ENCODE measurements around the gene MORN1. TPM values are rescaled to one million over a fixed set of nuclear protein-coding genes. Genes with fewer than 3 reads are reported as not detected.
"Not testable (repeated sequence)": the region's sequence is repeated elsewhere in the genome, so short reads cannot be mapped to it uniquely, and the experiment has no call there.

Gene MORN1
- total RNA-seq, 1 experiment from 2014 or later: 23.2 TPM

- Mint-ChIP-seq H3K4me1 (ENCODE audit: low read depth, unreplicated experiment) (peaks cover 7% of the 10 kb centered on the region), H3K36me3 (ENCODE audit: insufficient read depth, unreplicated experiment) (no peaks in the 10 kb centered on the region), H3K27ac (ENCODE audit: unreplicated experiment) (no peak overlapping the region), H3K4me3 (ENCODE audit: low read depth, unreplicated experiment) (no peak overlapping the region), H3K9me3 (ENCODE audit: low read depth, unreplicated experiment) (no peaks in the 10 kb centered on the region), H3K27me3 (ENCODE audit: unreplicated experiment) (no peaks in the 10 kb centered on the region)
- CTCF ChIA-PET: no interaction called here
- no peak for TF ChIP-seq CTCF (IDR thresholded peaks at IDR 0.05; ENCODE audit: unreplicated experiment)
- no TSS peak for BruUV-seq (replicated peaks)
- no peak for DNase-seq
- intact Hi-C loops (cut with micrococcal nuclease; ENCODE audit: unreplicated experiment): no loop called here
Observed at GRCh38 chr1:2297246-2298011, 93.9 kb downstream of the MORN1 start.

DNA sequence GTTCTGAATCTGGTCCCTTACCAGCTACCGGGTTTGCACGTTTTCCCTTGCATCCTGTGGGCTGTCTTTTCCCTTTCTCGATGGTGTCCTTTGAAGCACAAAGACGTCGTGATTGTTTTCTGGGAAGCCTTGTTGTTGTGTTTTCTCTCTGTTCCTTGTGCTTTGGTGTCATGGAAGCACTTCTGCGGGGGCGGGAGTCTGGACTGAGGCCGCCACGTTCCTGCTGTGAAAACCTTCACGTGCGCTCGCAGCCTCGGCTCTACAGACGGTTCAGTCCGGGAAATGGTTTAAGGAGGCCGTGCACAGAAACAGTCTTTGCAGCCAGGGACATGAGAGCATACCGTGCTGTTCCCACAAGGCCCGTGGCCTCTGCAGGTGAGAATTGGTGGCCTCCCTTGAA lies 94.7 kb downstream of the MORN1 start:
- DNase-seq: no peak
- no peak for TF ChIP-seq CTCF (IDR thresholded peaks at IDR 0.05; ENCODE audit: unreplicated experiment)
- intact Hi-C loops (cut with micrococcal nuclease; ENCODE audit: unreplicated experiment): no loop called here
- Mint-ChIP-seq H3K27me3 (ENCODE audit: unreplicated experiment) (no peaks in the 10 kb centered on the region), H3K4me3 (ENCODE audit: low read depth, unreplicated experiment) (no peak overlapping the region), H3K36me3 (ENCODE audit: insufficient read depth, unreplicated experiment) (no peaks in the 10 kb centered on the region), H3K27ac (ENCODE audit: unreplicated experiment) (no peak overlapping the region), H3K9me3 (ENCODE audit: low read depth, unreplicated experiment) (no peaks in the 10 kb centered on the region), H3K4me1 (ENCODE audit: low read depth, unreplicated experiment) (peaks cover 7% of the 10 kb centered on the region)
- no TSS peak for BruUV-seq (replicated peaks)
- CTCF ChIA-PET: interaction anchor here (0.5 kb wide), 1 partner anchor 43 kb away, joined by 3 read pairs; no protein-coding TSS in a partner anchor

DNA sequence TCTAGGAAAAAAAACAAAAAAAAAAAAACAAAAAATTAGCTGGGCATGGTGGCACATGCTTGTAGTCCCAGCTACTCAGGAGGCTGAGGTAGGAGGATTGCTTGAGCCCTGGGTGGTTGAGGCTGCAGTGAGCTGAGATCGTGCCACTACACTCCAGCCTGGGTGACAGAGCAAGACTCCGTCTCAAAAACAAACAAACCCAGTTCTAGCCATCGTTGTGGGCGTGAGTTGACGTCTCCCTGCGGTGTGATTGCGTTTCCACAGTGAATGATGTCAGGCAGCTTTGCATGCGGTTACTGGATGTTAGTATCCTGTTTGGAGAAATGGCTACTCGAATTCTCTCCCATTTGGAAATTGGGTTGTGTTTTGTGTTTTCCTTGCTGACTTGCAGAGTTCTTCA lies 95.1 kb downstream of the MORN1 start:
- BruUV-seq (replicated peaks); H3K36me3 Mint-ChIP-seq (ENCODE audit: insufficient read depth, unreplicated experiment); H3K27me3 Mint-ChIP-seq (ENCODE audit: unreplicated experiment); H3K9me3 Mint-ChIP-seq (ENCODE audit: low read depth, unreplicated experiment); DNase-seq; H3K4me3 Mint-ChIP-seq (ENCODE audit: low read depth, unreplicated experiment); H3K4me1 Mint-ChIP-seq (ENCODE audit: low read depth, unreplicated experiment); intact Hi-C loops (cut with micrococcal nuclease; ENCODE audit: unreplicated experiment); H3K27ac Mint-ChIP-seq (ENCODE audit: unreplicated experiment): not testable (repeated sequence)
- CTCF ChIA-PET: interaction anchor here (0.5 kb wide), 1 partner anchor 44 kb away, joined by 3 read pairs; no protein-coding TSS in a partner anchor

DNA sequence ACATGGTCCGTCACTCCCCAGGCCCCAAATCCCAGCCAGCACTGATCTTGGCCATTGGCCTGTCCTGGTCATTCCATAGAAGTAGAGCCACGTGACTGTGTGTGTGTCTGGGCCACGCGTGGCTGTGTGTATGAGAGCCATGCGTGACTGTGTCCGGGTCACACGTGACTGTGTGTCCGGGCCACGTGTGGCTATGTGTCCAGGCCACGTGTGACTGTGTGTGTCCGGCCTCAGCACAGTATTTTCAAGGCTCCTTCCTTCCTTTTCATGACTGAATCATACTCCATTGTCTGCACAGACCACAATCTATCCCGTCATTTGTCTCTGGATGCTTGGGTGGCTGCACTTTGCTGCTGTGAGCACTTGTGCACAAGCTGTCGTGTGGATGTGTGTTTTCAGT lies 95.8 kb downstream of the MORN1 start:
- Mint-ChIP-seq H3K36me3 (ENCODE audit: insufficient read depth, unreplicated experiment) (no peaks in the 10 kb centered on the region), H3K4me3 (ENCODE audit: low read depth, unreplicated experiment) (no peak overlapping the region), H3K27me3 (ENCODE audit: unreplicated experiment) (no peaks in the 10 kb centered on the region), H3K4me1 (ENCODE audit: low read depth, unreplicated experiment) (peaks cover 7% of the 10 kb centered on the region), H3K27ac (ENCODE audit: unreplicated experiment) (no peak overlapping the region), H3K9me3 (ENCODE audit: low read depth, unreplicated experiment) (no peaks in the 10 kb centered on the region)
- BruUV-seq (replicated peaks): no TSS peak
- intact Hi-C loops (cut with micrococcal nuclease; ENCODE audit: unreplicated experiment): no loop called here
- DNase-seq: no peak
- CTCF ChIA-PET: no interaction called here
- no peak for TF ChIP-seq CTCF (IDR thresholded peaks at IDR 0.05; ENCODE audit: unreplicated experiment)

GRCh38 chr1:2294725-2295078 lies 96.7 kb downstream of the MORN1 start:
- CTCF ChIA-PET: no interaction called here
- intact Hi-C loops (cut with micrococcal nuclease; ENCODE audit: unreplicated experiment): no loop called here
- BruUV-seq (replicated peaks): no TSS peak

More at GRCh38 chr1:2294725-2295078, 96.7 kb downstream of the MORN1 start:
- Mint-ChIP-seq H3K4me1 (ENCODE audit: low read depth, unreplicated experiment) (peaks cover 7% of the 10 kb centered on the region), H3K4me3 (ENCODE audit: low read depth, unreplicated experiment) (no peak overlapping the region), H3K27ac (ENCODE audit: unreplicated experiment) (no peak overlapping the region), H3K36me3 (ENCODE audit: insufficient read depth, unreplicated experiment) (no peaks in the 10 kb centered on the region), H3K27me3 (ENCODE audit: unreplicated experiment) (no peaks in the 10 kb centered on the region), H3K9me3 (ENCODE audit: low read depth, unreplicated experiment) (no peaks in the 10 kb centered on the region)
- no peak for DNase-seq
- TF ChIP-seq CTCF (IDR thresholded peaks at IDR 0.05; ENCODE audit: unreplicated experiment): no peak

Data from Calu3 (cell line).